Stimulated activated CD8-positive, alpha-beta memory T cell treated with anti-CD3 and anti-CD28 coated beads, Interleukin-12 subunit alpha, Interleukin-12 subunit beta, amount 100 ng/mL, for 1 hour (primary cell): ENCODE data around the gene SYCE1.
A peak's percentile ranks its signal among the peaks of the same experiment; 100 is the strongest.
"Not testable (repeated sequence)": the region's sequence is repeated elsewhere in the genome, so short reads cannot be mapped to it uniquely, and the experiment has no call there.

Experiments
- DNase-seq: peaks from one replicate; pipeline ENCODE4 v3.0.0-alpha.2; 2020; ENCODE audit warnings: low read depth

SYCE1 gene

DNA sequence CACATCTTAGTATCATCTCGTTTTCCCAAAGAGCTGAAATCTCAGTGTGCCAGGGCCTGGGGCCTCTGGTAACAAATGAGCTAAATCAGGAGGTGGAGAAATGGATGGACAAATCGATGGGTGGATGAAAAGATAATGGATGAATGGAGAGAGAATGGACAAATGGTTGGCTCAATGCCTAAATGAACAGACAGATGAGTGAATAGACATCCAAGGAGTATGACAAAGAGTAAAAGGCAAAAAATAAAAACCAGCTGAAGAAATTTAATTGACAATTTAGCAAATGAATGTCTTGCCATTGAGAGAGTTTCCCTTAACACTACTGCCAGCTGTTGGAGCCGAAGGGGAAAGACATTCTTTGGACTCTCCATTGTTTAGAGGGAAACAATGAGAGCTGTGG is 8.0 kb downstream of the SYCE1 start:
- DNase-seq, result no peak

GRCh38 chr10:133555521-133555920 is 9.9 kb downstream of the SYCE1 start:
- DNase-seq, result no peak

- DNase-seq, result no peak
These were observed 10.8 kb downstream of the SYCE1 start for GRCh38 chr10:133554600-133554999.

DNA sequence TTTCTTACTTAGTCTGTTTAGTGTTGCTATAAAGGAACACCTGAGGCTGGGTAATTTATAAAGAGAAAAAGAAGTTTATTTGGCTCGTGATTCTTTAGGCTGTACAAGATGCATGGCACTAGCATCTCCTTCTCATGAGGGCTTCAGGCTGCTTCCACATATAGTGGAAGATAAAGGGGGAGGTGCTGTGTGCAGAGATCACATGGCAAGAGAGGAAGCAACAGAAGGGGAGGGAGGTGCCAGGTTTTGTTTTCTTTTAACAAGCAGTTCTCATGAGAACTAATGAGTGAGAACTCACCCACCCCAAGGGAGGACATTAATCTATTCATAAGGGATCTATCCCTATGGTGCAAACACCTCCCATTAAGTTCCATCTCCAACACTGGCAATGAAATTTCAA is 20.9 kb downstream of the SYCE1 start:
- no peak for DNase-seq

DNA sequence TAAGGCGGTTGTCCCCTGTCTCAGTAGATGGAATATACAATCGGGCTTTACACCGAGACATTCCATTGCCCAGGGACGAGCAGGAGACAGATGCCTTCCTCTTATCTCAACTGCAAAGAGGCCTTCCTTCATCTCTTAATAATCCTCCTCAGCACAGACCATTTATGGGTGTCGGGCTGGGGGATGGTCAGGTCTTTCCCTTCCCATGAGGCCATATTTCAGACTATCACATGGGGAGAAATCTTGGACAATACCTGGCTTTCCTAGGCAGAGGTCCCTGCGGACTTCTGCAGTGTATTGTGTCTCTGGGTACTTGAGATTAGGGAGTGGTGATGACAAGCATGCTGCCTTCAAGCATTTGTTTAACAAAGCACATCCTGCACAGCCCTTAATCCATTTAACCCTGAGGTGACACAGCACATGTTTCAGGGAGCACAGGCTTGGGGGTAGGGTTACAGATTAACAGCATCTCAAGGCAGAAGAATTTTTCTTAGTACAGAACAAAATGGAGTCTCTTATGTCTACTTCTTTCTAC is 23.9 kb downstream of the SYCE1 start:
- not testable (repeated sequence) for DNase-seq

- DNase-seq, result no peak
These were observed 27.5 kb downstream of the SYCE1 start for GRCh38 chr10:133537546-133538545.

DNA sequence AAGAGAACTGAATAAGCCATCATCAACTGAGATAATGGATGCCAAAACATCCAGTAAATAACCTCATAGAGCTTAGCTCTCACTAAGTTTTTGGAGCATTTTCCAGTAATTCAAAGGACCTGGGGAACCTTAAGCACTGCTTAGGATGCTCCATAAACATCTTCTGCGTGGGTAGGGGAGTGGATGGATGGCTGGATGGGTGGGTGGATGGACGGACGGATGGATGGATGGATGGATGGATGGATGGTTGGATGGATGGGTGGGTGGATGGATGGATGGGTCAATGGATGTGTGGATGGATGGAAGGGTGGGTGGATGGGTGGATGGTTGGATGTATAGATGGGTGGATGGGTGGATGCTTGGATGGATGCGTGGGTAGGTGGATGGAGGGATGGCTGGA is 29.2 kb downstream of the SYCE1 start:
- no peak for DNase-seq

GRCh38 chr10:133534417-133534816 is 31.0 kb downstream of the SYCE1 start:
- no peak for DNase-seq

GRCh38 chr10:133532871-133533270 is 32.5 kb downstream of the SYCE1 start:
- no peak for DNase-seq

- no peak for DNase-seq
These were observed 34.9 kb downstream of the SYCE1 start for GRCh38 chr10:133530506-133530905.

DNA sequence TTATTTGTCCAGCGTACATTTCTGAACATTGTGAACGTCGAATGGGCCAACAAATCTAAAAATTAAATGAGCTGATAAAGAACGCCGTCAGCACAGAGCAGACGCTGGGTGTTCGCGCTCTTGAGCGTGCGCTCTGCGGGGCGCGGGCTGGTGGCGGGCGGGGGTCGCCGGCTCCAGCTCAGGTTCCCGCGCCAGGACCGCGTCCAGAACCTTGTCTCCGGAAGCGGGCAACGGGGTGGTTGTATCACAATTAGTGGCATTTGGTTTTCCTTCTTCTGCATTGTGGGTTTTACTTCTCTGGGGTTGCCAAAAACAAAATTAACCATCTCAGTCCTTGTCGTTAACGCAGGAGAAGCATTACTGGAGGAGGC is 35.8 kb downstream of the SYCE1 start:
- no peak for DNase-seq

GRCh38 chr10:133528845-133529575 is 36.4 kb downstream of the SYCE1 start:
- DNase-seq, result no peak

GRCh38 chr10:133528296-133528844 is 37.0 kb downstream of the SYCE1 start:
- DNase-seq, result no peak

DNA sequence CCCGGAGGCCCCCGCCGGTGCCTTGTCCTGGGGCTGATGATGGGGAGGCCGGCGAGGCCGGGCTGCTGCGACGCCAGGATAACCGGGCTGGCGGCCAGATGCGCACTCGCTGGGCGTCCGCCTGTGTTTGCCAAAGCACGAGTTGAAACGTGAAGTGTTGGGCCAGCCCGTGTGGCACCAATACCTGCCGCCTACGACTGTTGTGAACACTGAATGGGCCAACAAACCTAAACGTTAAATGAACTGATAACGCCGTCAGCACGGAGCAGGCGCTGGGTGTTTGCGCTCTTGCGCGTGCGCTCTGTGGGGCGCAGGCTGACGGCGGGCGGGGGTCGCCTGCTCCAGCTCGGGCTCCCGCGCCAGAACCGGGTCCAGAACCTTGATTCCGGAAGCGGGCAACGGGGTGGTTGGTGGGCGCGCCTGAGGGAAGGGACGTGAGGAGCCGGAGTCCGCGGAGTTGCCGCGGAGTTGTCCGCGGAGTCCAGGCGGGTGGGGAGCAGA is 37.6 kb downstream of the SYCE1 start:
- no peak for DNase-seq

GRCh38 chr10:133526957-133527588 is 38.3 kb downstream of the SYCE1 start, which contains the start of gene CYP2E1:
CYP2E1 (plus strand) TSS chr10:133527363; CDS start chr10:133527396, 33 bp downstream.
- no peak for DNase-seq

GRCh38 chr10:133525444-133525843 is 39.9 kb downstream of the SYCE1 start:
- no peak for DNase-seq

- no peak for DNase-seq
These were observed 41.7 kb downstream of the SYCE1 start for GRCh38 chr10:133523631-133524203.

DNA sequence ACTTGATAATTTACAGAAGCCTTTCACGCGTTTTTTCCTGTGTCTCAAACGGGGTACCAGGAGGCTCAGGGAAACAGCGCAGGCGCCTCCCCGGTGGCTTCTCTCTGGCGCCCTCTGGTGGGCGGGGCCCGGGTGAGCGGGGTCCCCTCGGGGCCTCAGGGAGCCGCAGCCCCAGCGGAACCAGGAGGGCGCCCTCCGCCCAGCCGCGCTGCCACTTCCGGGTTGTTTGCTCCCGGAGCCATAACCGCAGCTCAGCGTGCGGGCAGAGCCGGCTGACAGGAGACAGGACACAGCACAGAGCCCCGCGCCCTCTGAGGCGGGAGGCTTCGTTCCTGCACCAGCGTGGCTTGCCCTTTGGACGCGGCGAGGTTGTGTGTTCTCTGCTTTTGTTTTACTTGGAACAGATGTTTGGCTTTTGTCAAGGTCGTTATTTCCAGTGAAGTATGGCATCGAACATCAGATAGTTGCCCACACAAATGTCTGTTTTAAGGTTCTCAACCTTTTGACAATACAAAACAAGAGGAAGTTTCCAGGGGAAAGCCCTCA is 45.1 kb downstream of the SYCE1 start:
- peak; percentile 85 for DNase-seq

- not testable (repeated sequence) for DNase-seq
These were observed 46.9 kb downstream of the SYCE1 start for GRCh38 chr10:133518517-133518916.

DNA sequence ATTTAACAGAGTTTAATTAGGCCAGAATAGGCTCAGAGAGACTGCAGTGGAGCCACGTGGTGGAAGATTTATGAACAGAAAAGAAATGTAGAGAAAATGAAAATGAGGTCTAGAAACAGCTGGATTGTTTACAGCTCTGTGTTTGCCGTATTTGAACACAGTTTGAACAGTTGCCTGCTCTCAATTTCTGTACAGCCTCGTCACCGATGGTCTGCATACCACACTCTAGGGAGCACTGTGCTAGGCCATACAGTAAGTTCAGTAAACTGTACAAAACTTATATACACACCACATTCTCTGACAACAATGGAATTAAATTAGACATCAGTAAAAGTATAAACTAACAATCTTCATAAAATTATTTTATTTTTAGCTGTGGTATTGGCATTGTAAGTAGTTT is 49.3 kb downstream of the SYCE1 start:
- no peak for DNase-seq

- DNase-seq, result no peak
These were observed 49.9 kb downstream of the SYCE1 start for GRCh38 chr10:133515471-133515870.
